Stimulated activated naive B cell treated with anti-CD40 and anti-IgM and Interleukin-4, amounts not matched to agents 10 μg/mL and 1 μg/mL and 100 μg/mL, for 72 hours (primary cell): ENCODE measurements around the gene AK3.

ENCODE experiments used
- ATAC-seq, 2 donors: fragments of 150-1000 bp; cut with Tn5 transposase; replicated peaks; 2 replicates each; pipeline ENCODE4 v1.10.0; 2021; ENCODE audit warnings: moderate library complexity in 1 of 2
- DNase-seq: peaks from one replicate; pipeline ENCODE4 v3.0.0; 2021
- H3K27ac Mint-ChIP-seq: one replicate; pipeline ENCODE4 v1.8.0; 2022; ENCODE audit warnings: mild to moderate bottlenecking, mixed read lengths
- H3K27me3 Mint-ChIP-seq, 2 donors: one replicate each; pipeline ENCODE4 v1.8.0; 2022; ENCODE audit warnings: mixed read lengths in 2 of 2
- H3K36me3 Mint-ChIP-seq, 2 donors: one replicate each; pipeline ENCODE4 v1.8.0; 2022; ENCODE audit warnings: mixed read lengths in 2 of 2, mild to moderate bottlenecking in 1 of 2
- H3K4me1 Mint-ChIP-seq, 2 donors: one replicate each; pipeline ENCODE4 v1.8.0; 2022; ENCODE audit warnings: mixed read lengths in 2 of 2, mild to moderate bottlenecking in 1 of 2
- H3K4me3 Mint-ChIP-seq, 2 donors: one replicate each; pipeline ENCODE4 v1.8.0; 2022; ENCODE audit warnings: mild to moderate bottlenecking in 2 of 2, mixed read lengths in 2 of 2, moderate library complexity in 1 of 2
- H3K9me3 Mint-ChIP-seq, 2 donors: one replicate each; pipeline ENCODE4 v1.8.0; 2022; ENCODE audit warnings: mixed read lengths in 2 of 2, mild to moderate bottlenecking in 1 of 2

The AK3 gene

DNA sequence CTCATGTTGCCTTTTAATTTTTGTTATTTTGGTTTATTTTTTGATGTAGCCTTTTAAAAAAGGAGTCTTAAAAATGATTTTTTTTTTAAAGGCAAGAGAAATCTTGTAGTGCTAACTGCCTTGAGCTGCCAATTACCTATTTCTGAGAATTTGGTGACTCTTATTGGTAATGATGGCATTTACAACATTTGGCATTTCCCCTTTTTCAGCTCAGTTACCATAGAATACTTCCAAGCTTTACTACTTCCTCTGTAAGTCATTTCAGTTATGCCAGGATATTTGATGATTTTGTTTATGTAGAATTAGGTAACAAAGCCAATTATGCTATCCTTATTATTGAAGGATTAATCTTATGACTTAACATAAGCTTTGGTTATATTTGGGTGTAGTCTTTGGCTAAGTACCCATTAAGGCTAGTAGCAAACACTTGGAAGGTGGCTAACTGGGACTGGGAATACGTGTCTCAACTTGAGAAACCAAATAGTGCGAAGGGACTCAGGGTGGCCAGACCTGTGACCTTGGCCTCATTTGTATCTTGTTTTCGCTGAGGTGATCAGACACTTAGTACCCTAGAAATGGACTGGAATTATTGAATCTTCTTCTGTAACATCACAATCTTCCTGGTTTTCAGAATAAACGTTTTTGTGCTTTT is 33.9 kb downstream of the AK3 start:
- peaks cover 13 to 24% of the 10 kb centered on the region in 2 donors for H3K36me3 Mint-ChIP-seq
- peaks cover 0 to 6% of the 10 kb centered on the region in 2 donors for H3K4me1 Mint-ChIP-seq
- no peak overlapping the region for H3K4me3 Mint-ChIP-seq
- no peaks in the 10 kb centered on the region for H3K27me3 Mint-ChIP-seq
- peak; percentile 59 to 68 for ATAC-seq
- no peak for DNase-seq
- H3K9me3 Mint-ChIP-seq: no peaks in the 10 kb centered on the region
- H3K27ac Mint-ChIP-seq: no peak overlapping the region

DNA sequence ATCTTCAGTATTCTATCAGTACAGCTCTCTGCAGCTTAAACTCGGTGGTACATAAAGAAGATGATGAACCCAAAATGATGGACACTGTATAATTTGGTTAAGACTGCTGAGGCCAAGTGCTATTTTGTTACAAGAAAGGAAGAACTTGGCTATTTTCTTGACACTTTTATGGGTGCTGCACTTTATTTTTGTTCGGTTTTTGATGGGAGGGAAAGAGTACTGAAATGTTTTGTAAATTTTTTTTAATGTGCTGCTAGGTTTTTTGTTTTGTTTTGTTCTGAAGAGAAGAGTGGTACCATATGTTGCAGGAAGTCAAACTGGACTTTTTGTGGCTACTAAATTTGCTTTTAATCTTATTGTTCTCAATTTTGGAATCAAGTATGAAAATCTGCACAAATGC is 35.0 kb downstream of the AK3 start:
- Mint-ChIP-seq H3K27ac (no peak overlapping the region), H3K36me3 (peaks cover 17 to 30% of the 10 kb centered on the region in 2 donors), H3K4me1 (peaks cover 3 to 12% of the 10 kb centered on the region in 2 donors)

DNA sequence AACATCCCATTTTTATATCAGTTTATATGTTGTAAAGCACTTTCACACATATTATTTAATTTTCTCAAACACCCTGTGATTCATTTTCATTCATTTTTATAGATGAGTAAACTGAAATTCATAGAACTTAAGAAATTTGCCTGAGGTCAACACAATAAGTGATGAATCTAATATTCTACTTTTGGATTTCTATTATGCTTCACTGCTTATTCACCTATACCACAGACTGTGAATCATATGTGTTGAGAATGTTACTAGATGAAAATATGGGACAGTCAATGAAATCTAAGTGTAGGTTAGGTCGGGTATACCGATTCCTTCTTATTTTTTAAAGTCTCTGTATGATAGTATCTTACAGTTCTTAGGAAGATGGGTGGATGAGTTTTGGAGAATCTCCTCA is 36.9 kb downstream of the AK3 start:
- H3K27ac Mint-ChIP-seq: no peak overlapping the region
- ATAC-seq: no peak
- H3K36me3 Mint-ChIP-seq: peaks cover 17 to 28% of the 10 kb centered on the region in 2 donors

More for the DNA sequence above, 35.0 kb downstream of the AK3 start:
- DNase-seq (no peak), ATAC-seq (no peak)
- no peak overlapping the region for H3K4me3 Mint-ChIP-seq
- H3K9me3 Mint-ChIP-seq: no peaks in the 10 kb centered on the region
- no peaks in the 10 kb centered on the region for H3K27me3 Mint-ChIP-seq

DNA sequence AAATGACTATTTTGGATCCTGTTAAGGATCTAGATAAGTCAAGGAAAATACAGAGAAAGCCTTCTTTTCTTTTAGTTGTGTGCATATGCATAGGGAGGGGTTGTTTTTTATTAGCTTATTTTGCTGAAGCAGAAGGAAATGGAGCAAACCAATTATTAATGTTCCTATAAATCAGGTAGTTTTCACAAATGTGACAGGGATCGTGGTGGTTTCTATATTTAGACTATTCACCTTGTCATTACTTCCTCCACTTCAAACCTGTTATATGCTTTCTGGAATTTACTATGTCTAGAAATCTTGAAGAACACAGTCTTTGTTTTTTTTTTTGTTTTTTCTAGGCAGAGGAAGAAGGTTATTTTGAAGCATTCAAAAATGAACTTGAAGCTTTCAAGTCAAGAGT is 39.5 kb downstream of the AK3 start:
- H3K36me3 Mint-ChIP-seq: peaks cover 19 to 22% of the 10 kb centered on the region in 2 donors
- DNase-seq (no peak), ATAC-seq (no peak)
- H3K27me3 Mint-ChIP-seq: no peaks in the 10 kb centered on the region
- H3K9me3 Mint-ChIP-seq: no peaks in the 10 kb centered on the region
- H3K4me3 Mint-ChIP-seq: no peak overlapping the region
- no peak overlapping the region for H3K27ac Mint-ChIP-seq
- peaks cover 3 to 6% of the 10 kb centered on the region in 2 donors for H3K4me1 Mint-ChIP-seq

More for the DNA sequence above, 36.9 kb downstream of the AK3 start:
- DNase-seq: no peak
- no peaks in the 10 kb centered on the region for H3K9me3 Mint-ChIP-seq
- no peak overlapping the region for H3K4me3 Mint-ChIP-seq
- H3K27me3 Mint-ChIP-seq: no peaks in the 10 kb centered on the region
- peaks cover 3 to 12% of the 10 kb centered on the region in 2 donors for H3K4me1 Mint-ChIP-seq

DNA sequence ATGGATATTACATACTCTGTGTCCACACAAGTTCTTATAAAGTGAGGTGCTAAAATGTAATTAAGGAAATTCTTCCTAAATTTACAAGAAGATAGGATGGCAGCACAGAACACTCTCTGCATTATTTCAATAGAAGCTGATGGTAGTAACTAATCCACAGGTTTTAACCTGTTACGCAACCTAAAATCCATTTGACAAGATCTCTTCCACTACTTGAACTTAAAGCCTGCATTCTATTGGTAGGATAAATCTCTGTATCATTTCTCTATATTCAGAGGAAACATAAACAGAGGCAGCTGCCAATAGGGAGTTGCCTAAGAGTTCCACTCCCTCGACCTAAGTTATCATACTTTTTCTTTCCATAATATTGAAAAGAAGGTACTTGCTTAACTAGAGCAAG is 40.1 kb downstream of the AK3 start:
- Mint-ChIP-seq H3K9me3 (no peaks in the 10 kb centered on the region), H3K36me3 (peaks cover 18 to 23% of the 10 kb centered on the region in 2 donors), H3K4me1 (peaks cover 3 to 6% of the 10 kb centered on the region in 2 donors), H3K27ac (no peak overlapping the region), H3K4me3 (no peak overlapping the region), H3K27me3 (no peaks in the 10 kb centered on the region)
- ATAC-seq: no peak
- DNase-seq: no peak

DNA sequence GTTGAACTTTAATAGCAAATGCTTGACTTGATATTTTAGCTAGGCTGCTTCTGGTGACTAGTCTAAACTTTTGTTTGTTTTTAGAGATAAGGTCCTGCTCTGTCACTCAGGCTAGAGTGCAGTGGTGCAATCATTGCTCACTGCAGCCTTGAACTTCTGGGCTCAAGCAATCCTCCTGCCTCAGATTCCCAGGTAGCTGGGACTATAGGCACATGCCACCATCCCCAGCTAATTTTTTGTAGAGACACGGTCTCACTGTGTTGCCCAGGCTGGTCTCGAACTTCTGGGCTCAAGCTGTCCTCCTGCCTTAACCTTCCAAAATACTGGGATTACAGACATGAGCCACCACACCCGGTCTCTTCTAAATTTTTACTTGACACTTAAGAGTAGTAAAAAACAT is 40.9 kb downstream of the AK3 start:
- ATAC-seq (no peak), DNase-seq (no peak)
- Mint-ChIP-seq H3K27me3 (no peaks in the 10 kb centered on the region), H3K4me3 (no peak overlapping the region), H3K27ac (no peak overlapping the region), H3K36me3 (peaks cover 15 to 20% of the 10 kb centered on the region in 2 donors), H3K9me3 (no peaks in the 10 kb centered on the region), H3K4me1 (peaks cover 3 to 6% of the 10 kb centered on the region in 2 donors)

DNA sequence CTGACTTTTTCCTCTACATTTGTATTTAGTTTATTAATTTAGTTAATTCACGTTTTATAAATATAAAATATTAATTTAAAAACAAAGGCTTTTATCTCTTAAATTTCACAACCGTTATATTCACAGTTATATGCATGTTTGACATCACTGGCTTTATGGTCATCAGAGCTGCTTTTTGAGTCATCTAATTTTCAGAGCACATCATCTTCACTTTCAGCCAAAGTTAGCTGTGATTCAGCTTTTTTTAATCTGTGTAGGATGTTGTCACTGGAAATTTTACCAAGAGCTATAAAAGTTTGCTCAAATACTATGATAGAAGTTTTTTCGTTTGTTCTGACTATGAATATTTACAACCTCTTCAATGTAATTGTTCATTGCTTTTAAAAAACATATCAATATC is 49.2 kb downstream of the AK3 start:
- peaks cover 8 to 18% of the 10 kb centered on the region in 2 donors for H3K4me1 Mint-ChIP-seq
- DNase-seq: no peak
- no peak for ATAC-seq

DNA sequence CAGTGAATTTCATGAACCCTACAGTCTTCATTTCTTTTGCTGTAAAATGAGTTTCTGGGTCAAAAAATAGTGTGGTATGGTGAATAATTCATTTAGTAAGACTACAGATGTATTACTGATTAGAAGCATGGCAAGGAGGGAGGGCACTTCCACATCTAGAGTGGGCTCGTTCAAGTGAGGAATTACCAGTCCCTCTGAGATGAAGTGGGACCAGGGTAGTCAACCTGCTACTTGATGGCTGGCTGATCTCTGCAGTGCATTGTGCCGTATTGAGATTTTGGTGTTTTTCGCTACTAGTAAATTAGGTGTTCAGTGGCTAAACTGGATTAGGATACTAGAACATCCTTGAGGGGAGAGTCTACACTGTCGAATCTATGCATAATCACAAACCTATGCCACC is 50.9 kb downstream of the AK3 start:
- H3K27me3 Mint-ChIP-seq: no peaks in the 10 kb centered on the region
- peak overlapping the region; percentile 20 for H3K27ac Mint-ChIP-seq
- H3K9me3 Mint-ChIP-seq: no peaks in the 10 kb centered on the region
- DNase-seq (no peak), ATAC-seq (peak; percentile 62 to 91)
- no peak overlapping the region for H3K4me3 Mint-ChIP-seq
- H3K4me1 Mint-ChIP-seq: peaks cover 8 to 24% of the 10 kb centered on the region in 2 donors
- peaks cover 15 to 39% of the 10 kb centered on the region in 2 donors for H3K36me3 Mint-ChIP-seq

More for the DNA sequence above, 49.2 kb downstream of the AK3 start:
- no peak overlapping the region for H3K4me3 Mint-ChIP-seq
- H3K27ac Mint-ChIP-seq: no peak overlapping the region
- H3K36me3 Mint-ChIP-seq: peaks cover 17 to 33% of the 10 kb centered on the region in 2 donors
- no peaks in the 10 kb centered on the region for H3K27me3 Mint-ChIP-seq
- no peaks in the 10 kb centered on the region for H3K9me3 Mint-ChIP-seq

DNA sequence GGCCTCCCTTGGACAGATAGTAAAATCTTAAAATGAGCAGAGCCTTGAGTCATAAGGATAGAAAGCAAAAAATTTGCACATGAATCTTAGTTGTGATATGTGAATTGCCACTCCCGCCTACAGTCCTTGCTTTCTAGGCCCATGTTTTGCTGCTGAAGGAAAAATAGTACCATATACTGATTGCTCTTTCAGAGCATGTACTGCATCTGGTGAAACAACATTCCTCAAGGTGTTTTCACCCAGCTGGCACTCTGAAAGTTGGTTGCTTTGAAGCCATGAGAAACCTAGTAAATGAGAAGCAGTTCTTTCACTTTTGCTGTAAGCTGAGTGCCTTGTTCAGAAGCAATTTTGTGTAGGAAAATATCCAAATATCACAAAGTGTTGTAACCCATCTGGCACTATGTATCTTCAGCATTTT is 51.3 kb downstream of the AK3 start:
- no peaks in the 10 kb centered on the region for H3K27me3 Mint-ChIP-seq
- H3K4me1 Mint-ChIP-seq: peaks cover 10 to 27% of the 10 kb centered on the region in 2 donors
- H3K4me3 Mint-ChIP-seq: no peak overlapping the region
- peaks cover 18 to 43% of the 10 kb centered on the region in 2 donors for H3K36me3 Mint-ChIP-seq
- H3K27ac Mint-ChIP-seq: peak overlapping the region; percentile 20
- ATAC-seq (peak; percentile 44 to 72), DNase-seq (no peak)
- H3K9me3 Mint-ChIP-seq: no peaks in the 10 kb centered on the region

DNA sequence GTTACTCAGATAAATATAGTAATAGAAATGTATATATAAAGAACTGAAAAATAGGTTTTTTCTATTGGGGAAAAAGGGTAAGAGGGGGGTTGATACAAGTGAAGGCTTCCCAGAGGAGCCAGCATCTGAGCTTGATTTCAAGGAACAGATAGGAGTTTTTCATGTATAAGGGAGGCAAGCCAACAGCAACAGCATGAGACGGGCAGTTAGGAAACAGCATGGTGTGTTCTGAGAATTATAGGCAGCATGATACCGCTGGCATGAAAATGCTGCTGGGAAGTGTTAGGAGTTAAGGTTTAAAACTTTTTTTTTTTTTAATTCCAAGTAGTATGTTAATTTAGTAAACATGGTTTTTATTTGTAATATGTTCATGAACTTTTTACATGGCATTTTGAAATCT is 52.0 kb downstream of the AK3 start:
- no peak overlapping the region for H3K4me3 Mint-ChIP-seq

DNA sequence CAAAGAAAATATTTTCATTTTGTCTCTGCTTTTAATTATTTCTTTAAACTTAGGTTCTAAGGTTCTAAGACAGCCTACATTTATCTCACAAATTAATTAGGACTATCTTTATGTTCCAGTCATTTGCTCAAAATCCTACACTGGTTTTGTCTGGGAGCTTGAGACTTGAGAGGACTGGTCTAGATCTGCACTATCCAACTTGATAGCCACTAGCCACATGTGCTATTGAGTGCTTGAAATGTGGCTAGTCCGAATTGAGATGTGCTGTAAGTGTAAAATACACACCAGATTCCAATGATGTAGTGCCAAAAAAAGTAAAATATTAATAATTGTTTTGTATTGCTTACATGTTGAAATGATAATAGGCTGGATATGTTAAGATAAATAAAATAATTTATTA is 54.4 kb downstream of the AK3 start:
- ATAC-seq: no peak
- Mint-ChIP-seq H3K27me3 (no peaks in the 10 kb centered on the region), H3K4me1 (peaks cover 14 to 36% of the 10 kb centered on the region in 2 donors), H3K9me3 (no peaks in the 10 kb centered on the region), H3K4me3 (no peak overlapping the region), H3K36me3 (peaks cover 27 to 42% of the 10 kb centered on the region in 2 donors), H3K27ac (no peak overlapping the region)
- DNase-seq: no peak

More for the DNA sequence above, 52.0 kb downstream of the AK3 start:
- DNase-seq: no peak
- ATAC-seq: no peak
- Mint-ChIP-seq H3K27ac (no peak overlapping the region), H3K4me1 (peaks cover 11 to 30% of the 10 kb centered on the region in 2 donors), H3K9me3 (no peaks in the 10 kb centered on the region), H3K36me3 (peaks cover 22 to 42% of the 10 kb centered on the region in 2 donors), H3K27me3 (no peaks in the 10 kb centered on the region)

DNA sequence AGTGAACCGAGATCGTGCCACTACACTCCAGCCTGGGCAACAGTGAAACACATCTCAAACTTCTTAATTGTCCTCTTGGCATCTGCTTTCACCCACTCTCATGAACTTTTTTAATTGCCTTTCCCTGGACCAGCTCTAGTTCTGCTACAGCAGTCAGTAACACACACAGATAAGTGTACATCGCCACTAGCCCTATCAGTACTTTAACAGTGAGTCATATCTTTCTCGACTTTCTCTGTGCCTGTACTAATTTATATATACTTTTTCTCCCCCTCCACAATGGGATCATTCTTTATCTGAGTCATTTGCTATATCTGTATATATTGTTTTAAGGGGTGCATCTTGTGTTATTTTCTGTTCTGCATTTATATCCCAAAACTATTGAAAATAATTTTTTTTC is 54.9 kb downstream of the AK3 start:
- Mint-ChIP-seq H3K4me1 (peaks cover 17 to 34% of the 10 kb centered on the region in 2 donors), H3K27ac (no peak overlapping the region), H3K4me3 (no peak overlapping the region), H3K36me3 (peaks cover 23 to 39% of the 10 kb centered on the region in 2 donors), H3K27me3 (no peaks in the 10 kb centered on the region), H3K9me3 (no peaks in the 10 kb centered on the region)
- ATAC-seq: no peak
- DNase-seq: no peak

DNA sequence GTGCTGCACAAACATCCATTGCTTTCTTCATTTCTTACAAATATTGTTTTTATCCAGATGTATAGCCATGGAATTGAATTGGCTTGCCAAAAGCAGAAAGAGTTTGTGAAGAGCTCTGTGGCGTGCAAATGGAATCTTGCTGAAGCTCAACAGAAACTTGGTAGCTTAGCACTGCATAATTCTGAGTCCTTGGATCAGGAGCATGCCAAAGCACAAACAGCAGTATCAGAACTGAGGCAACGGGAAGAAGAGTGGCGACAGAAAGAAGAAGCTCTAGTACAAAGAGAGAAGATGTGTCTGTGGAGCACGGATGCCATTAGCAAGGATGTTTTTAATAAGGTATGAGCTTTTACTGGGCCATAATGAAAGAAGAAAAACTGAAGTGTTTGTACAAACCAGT is 56.2 kb downstream of the AK3 start:
- ATAC-seq: no peak
- Mint-ChIP-seq H3K27me3 (no peaks in the 10 kb centered on the region), H3K4me3 (no peak overlapping the region)

DNA sequence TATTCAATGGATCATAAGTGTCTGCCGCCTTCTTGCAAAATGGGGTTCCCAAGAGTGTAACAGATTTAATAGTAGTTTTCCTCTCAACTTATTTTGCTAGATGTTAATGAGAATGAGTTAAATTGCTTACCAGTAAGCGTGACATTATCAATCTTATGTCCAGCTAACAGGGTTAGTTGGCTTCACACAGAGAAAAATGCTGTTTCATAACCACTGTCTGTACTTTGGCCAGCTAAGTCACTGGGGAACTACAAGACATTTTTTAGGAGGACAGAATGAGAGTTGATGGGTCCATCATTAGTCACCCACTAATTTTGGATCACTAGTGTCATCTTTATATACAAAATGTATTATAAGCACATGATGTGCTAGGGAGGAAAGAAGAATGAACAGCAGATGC is 60.3 kb downstream of the AK3 start:
- H3K4me1 Mint-ChIP-seq: peaks cover 11 to 12% of the 10 kb centered on the region in 2 donors
- ATAC-seq: no peak
- no peak for DNase-seq
- no peak overlapping the region for H3K27ac Mint-ChIP-seq
- peaks cover 14 to 18% of the 10 kb centered on the region in 2 donors for H3K36me3 Mint-ChIP-seq
- H3K4me3 Mint-ChIP-seq: no peak overlapping the region
- peaks cover 2 to 3% of the 10 kb centered on the region in 2 donors for H3K27me3 Mint-ChIP-seq
- no peaks in the 10 kb centered on the region for H3K9me3 Mint-ChIP-seq

More for the DNA sequence above, 56.2 kb downstream of the AK3 start:
- peaks cover 13 to 21% of the 10 kb centered on the region in 2 donors for H3K4me1 Mint-ChIP-seq
- H3K9me3 Mint-ChIP-seq: no peaks in the 10 kb centered on the region
- DNase-seq: no peak
- H3K36me3 Mint-ChIP-seq: peaks cover 16 to 28% of the 10 kb centered on the region in 2 donors
- no peak overlapping the region for H3K27ac Mint-ChIP-seq

DNA sequence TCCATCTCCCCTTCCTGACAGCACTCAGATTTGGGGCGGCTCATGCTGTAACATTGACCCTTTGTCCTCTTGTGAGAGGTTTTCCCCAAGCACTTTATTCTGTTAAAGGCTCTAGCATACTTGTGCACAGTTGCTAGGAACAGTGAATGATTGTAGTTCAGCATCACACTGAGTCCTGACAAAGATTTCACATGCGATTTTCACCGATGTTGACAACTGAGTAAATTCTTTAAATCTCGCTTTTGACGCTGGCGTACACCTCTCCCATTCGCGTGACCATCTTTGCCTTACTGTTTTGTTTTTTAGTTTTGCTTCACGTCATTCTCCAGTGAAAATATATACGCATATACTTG is 60.9 kb downstream of the AK3 start:
- Mint-ChIP-seq H3K4me1 (peaks cover 11 to 12% of the 10 kb centered on the region in 2 donors), H3K36me3 (peaks cover 15 to 16% of the 10 kb centered on the region in 2 donors), H3K27ac (no peak overlapping the region), H3K4me3 (no peak overlapping the region), H3K9me3 (no peaks in the 10 kb centered on the region), H3K27me3 (peaks cover 5% of the 10 kb centered on the region in 2 donors)
- no peak for ATAC-seq
- DNase-seq: no peak
